GM19372 (cell line): ENCODE results near the gene FAM76B.
"Not testable (repeated sequence)": the region's sequence is repeated elsewhere in the genome, so short reads cannot be mapped to it uniquely, and the experiment has no call there.

Source experiments
- ATAC-seq: cut with Tn5 transposase; IDR thresholded peaks from one replicate; pipeline ENCODE4 v1.9.1; 2021; ENCODE audit warnings: mild to moderate bottlenecking, low read depth, moderate library complexity; ENCODE audit not compliant: unreplicated experiment

Gene FAM76B

DNA sequence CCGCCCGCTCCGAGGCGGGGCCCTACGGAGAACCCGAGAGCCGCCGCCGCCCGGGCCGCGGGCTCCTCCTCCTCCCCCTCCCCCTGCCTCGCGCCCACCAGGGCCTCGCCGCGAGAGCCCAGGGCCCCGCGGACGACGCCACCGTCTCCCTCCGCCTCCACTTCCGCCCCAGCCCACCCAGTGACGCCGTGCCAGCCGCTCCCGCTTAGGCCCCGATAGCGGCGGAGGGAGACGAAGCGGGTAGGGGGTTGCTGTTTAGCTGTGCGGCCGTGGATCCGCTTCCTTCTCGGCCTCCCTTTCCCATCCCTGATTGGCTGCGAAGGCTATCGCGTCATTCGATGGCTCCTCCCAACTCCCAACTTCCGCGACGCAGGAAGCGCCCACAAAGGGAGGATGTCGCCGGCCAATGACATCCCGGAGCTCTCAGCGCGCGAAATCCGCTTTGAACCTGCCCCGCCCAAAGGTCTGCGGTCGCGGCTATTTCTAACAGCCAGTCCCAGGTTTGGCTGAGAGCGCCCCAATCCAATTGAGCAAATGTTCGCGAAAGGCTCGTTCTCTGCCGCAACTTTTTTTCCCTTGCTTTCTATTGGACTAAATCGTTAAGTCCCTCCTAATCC is at the start of gene FAM76B:
Gene FAM76B, minus strand, starts transcription at position 277 of the 617 bp plus-strand sequence. CDS start 304 bp downstream, outside the sequence.
- ATAC-seq: peak; percentile 64

DNA sequence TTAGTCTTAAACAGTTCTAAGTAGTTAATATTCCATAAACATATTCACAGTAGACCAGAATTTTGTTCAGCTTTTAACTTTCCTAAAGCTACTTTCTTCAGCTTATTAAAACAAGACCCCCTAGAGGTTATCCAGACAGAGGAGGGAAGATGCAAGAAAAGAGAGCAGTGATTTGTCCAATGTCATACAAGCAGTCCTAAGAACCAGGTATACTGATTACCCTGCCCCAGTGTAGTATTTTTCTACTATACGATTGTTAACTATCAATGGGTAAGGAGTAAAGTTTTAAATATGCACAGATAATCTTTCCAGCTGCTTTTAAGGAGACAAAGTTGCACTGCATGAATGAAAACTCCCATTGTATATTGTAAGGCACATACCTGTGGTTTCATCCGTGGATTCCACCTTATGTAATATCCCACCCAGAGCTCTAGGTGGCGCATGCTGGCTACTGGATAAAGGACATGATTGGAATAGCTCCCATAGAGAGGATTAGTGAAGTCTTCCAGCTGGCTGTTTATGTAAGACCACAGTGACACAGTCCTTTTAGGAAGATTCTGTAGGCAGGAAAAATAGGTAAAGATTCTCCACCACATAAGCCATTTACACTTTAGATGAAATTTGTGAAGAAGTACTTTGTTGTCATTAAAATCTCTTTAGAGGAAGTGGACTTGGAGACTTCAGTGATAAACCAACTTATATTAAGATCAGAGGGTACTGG is 46.3 kb upstream of the FAM76B start:
- no peak for ATAC-seq

DNA sequence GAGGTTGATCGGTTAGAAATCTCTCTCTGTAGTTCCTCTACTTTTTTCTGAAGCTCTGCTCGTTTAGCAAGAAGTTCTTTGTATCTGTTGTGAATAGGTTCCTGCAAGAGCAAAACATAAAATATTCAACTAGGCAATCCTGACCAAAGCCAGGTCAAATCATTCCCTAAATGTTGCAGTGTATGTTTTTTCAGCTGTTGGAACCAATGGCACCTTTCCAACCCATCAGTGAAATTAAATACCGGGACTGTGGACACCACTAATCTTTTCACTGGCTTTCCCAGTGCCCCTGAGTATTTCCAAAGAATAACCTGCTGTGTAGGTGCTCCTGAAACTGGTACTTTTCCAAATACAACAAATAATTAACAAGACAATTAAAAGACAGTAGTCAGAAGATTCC is 45.8 kb upstream of the FAM76B start:
- ATAC-seq: no peak

DNA sequence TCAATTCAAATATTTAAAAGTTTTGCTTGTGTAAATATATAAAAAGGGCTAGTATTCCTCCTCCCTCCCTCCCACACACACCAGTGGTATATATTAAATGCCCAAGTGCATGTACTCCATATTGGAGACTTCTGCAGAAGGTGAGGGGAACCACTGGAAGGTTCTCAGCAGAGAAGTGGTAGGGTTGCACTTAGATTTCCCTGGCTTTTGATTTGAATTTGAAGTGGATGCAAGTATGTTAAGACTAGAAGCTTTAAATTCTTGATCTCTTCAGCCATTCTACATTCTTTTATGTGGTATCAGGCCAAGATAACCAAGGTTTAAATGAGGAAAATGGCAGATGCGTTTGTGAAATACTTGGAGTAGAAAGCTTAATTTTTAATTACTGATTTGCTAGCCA is 43.8 kb upstream of the FAM76B start:
- no peak for ATAC-seq

DNA sequence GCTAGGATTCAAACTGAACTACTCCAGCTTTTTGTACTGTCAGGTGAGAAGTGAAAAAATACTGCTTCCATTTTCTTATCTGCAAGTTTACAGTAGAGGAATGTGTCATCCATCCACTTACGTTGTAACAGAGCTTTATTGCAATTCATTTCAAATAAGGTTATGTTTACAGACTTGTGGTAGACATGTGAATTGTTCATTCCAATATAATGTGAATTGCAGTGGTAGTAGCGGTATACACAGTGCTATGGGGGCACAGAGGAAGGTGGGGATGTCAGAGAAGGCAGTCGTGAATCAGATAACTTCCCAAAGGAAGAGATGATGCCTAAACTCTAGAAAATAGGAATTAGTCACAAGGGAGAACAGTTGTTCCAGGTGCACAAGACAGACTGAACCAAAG is 43.2 kb upstream of the FAM76B start:
- no peak for ATAC-seq

DNA sequence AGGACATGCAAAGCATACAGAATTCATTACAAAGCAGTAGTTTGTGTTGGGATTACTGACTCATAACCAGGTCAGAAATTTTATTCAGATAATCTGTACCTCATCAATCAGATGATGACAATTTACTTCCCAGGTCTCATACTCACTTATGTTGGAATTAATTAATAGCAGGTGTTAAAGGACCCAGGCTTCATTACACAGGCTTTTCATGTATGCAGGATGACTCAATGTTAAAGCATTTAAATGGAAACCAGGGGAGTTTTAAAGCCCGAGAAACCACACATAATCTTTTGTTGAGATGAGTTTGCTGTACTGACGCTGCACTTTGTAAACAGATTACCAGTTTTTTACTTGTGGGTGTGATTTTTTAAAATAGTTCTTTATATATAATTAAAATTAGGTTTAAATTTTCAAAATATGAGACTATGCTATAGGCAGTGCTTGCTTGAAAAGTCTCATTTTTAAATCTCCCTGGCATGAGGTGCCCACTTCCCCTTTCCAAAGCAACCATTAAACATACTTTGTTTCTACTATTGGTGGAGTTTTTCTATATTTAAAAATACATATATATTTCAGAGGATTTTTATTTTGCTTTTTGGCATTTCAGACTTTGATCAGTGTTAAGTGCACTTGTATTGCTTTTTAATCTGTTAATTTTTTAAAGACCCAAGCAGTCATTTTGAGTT is 41.8 kb upstream of the FAM76B start:
- ATAC-seq: no peak

DNA sequence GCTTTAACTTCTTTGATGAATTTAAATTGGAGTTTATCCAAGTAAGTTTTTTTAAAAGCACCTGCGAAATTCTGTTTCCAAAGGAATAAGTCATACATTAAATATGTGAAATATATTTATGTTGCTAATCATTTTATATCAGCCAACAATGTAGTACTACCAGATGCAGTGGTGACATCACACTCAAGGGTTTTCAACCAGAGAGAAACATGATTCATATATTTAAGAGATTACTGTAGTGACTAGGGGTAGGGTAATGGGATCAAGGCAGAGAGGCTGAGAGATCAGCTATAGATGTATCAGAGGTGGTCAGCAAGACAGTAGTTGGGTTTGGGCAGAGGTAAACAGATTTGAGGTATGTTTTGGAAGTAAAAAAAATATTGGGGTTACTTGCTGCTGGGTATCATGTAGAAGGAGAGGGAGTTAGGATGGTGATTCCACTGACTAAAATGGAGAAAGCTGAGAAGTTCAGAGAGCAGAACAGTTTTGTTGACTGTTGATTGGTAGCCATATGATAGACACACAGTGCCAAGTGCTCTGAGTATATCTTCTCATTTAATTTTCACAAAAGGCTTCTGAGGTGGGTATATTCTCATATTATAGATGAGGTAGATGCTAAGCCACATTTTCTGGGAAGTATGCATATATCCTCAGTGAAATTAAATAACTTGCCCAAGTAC is 40.1 kb upstream of the FAM76B start:
- no peak for ATAC-seq

DNA sequence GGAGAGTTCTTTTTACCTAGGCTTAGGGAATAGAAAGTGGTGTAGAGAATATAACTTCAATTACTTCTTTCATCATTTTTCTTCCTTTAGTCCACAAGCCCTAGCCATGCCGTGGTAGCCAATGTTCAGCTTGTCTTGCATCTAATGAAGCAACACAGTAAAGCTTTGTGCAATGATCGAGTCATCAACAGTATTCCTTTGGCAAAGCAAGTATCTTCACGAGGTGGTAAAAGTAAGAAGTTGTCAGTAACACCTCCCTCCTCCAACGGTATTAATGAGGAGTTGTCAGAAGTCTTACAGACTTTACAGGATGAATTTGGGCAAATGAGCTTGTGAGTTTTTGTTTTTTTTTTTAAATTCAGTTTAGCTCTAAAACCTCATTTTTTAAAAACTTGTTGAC is 38.1 kb upstream of the FAM76B start:
- ATAC-seq: no peak

DNA sequence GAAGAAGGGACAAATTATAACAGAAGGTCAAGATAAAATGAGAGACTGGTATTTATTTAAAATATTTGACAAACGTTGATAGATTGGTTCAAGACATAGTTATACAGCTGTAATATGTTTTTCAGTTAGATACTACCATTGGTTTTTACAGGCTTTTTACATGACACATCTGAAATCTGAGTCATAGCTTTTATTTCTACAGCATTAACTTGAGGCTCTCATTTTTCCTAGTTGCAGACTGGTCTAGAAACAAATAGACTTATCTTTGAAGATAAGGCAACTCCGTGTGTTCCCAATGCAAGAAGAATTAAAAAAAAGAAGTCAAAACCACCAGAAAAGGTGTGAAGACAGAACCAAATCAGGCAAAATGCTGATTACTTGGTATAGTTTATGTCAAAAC is 32.1 kb upstream of the FAM76B start:
- ATAC-seq: no peak

DNA sequence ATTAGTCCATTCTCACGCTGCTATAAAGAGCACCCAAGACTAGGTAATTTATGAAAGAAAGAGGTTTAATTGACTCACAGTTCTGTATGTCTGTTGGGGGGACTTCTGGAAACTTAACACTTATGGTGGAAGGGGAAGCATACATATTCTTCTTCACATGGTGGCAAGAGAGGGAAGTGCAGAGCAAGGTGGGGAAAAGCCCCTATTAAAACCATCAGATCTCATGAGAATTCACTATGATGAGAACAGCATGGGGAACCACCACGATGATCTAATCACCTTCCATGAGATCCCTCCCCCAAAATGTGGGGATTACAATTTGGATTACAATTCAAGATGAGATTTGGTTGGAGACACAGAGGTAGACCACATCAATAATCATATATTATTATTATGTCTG is 26.5 kb upstream of the FAM76B start:
- no peak for ATAC-seq

DNA sequence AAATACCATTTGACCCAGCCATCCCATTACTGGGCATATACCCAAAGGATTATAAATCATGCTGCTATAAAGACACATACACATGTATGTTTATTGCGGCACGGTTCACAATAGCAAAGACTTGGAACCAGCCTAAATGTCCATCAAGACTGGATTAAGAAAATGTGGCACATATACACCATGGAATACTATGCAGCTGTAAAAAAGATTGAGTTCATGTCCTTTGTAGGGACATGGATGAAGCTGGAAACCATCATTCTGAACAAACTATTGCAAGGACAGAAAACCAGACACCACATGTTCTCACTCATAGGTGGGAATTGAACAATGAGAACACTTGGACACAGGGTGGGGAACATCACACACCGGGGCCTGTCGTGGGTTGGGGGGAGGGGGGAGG is 21.5 kb upstream of the FAM76B start:
- not testable (repeated sequence) for ATAC-seq

DNA sequence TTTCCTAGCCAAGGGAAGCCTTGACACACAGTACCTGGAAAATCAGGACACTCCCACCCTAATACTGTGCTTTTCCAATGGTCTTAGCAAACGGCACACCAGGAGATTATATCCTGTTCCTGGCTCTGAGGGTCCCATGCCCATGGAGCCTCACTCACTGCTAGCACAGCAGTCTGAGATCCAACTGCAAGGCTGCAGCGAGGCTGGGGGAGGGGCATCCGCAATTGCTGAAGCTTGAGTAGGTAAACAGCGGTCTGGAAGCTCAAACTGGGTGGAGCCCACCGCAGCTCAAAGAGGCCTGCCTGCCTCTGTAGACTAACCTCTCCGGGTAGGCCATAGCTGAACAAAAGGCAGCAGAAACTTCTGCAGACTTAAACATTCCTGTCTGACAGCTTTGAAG is 16.9 kb upstream of the FAM76B start:
- not testable (repeated sequence) for ATAC-seq

DNA sequence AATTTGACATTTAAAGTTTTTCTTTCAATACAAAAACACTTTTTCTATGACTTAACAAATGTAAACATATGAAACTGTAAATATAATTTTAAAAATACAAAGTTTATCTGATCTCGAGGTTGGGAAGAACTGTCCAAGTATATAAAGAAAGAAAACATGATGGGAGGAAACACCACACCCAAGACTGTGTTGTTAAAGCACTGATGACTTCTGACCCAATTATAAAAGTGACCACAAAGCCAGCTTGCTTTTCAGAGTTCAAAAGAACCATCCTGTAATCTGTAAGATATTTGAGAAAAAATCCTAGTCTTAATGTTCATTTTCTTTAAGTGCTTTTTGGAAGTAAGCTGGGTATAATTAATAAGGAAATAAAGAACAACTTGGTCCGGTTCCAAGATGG is 16.3 kb upstream of the FAM76B start:
- ATAC-seq: no peak

DNA sequence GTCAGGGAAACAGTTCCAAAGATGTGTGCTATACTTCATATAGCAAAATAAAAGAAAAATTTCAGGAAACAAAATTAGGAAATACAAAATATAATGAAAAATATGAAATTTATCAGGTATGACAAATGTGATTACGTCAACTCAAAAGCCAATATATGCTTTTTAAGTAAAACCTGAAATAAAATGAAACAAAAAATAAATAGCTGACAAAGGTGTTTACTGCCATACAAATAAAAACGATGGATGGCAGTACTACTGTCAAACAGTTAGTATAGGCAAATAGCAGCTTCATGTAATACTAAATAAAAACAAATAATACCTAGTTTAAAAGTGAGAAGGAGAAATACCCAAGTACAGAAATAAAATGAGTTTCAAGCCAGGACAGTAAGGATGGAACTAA is 14.4 kb upstream of the FAM76B start:
- no peak for ATAC-seq

DNA sequence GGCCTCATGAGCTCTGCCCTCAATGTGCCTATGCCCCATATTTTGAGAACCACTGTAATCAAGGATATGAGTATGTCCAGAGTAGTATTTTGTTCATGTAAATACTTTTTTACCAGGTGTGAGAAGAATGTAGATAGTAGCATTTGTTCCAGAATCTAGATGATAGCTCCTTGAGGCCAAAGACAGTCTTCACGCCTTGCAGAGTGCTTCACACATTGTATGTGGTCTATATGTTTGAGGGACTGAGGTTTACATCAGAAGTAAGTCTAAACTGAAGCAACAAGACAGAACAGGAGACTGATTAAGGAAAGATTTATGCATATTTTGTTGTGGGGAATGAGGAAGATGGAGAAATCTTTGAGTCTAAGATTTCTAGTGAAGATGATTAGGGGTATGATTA is 13.2 kb upstream of the FAM76B start:
- no peak for ATAC-seq

DNA sequence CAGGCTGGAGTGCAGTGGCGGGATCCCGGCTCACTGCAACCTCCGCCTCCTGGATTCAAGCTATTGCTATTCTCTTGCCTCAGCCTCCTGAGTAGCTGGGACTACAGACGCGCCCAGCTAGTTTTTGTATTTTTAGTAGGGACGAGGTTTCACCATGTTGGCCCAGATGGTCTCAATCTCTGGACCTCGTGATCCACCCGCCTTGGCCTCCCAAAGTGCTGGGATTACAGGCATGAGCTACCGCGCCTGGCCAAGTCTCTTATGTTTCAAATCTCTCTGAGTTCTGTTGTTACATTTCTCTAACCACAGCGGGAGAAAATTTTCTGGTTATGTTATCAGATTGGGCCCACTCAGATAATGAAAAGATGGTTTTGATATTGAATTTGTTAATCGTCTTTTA is 10.9 kb upstream of the FAM76B start:
- ATAC-seq: no peak

DNA sequence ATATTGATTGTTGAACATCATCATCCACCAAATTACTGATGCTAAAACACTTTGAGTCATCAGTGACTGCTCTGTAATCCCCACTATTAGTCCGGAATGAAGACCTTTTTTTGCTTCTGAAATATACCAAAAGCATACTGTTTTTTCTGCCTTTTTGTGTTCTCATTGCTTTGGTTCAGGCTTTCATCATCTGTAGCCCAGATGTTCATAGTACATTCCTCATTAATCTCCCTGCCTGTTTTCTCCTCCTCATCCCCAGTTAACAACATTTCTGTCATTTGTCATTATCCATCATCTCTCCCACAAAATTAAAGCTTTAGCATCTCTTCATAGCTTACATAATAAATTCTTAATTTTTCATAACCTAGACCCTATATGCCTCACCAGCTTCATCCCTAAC is 10.0 kb upstream of the FAM76B start:
- ATAC-seq: no peak

DNA sequence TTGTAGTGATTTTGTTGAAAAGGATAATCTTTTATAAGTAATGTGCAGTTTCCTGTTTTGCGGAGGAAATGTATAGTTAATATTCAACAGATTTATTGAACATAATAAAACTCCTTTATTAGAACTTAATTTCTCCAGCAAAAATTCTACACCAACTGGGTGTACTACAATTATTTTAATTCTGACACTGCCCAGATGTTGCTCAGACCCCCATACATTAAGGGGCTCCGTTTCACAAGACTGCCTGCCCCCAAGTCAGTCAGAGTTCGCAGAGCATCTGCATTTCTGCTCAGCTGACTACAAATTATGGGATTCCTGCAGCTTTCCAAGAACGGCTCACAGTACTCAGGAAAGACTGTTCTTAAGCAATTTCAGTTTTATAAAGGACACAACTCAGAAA is 6.9 kb upstream of the FAM76B start:
- ATAC-seq: no peak

DNA sequence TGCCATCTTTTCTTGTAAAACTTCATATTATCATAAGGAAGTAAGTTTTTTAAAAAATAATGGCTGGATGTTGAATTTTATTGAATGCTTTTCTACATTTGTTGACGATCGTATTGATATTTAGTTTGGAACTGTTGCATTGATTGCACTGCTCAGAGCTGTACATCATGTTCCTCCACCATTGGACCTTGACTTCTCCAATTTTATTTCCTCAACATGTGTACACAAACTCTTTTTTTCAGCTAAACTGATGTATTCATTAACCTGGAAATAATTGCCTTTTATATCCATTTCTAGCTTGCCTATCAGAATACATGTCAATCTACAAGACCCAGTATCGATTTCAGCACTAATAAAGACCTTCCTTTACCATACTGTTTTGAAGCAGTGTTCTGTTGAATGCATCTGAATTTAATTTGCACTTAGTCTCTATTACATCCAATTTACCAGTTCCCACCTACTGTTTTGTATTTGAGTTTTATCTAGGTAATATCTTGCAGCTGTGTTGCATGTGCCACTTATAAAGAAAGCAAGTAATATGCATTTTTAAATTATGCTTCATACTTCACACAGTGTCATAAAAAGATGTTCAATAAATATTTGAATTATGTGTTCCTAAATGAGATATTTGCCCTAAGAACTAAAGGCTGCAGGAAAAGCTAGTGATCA is 6.2 kb upstream of the FAM76B start:
- no peak for ATAC-seq

DNA sequence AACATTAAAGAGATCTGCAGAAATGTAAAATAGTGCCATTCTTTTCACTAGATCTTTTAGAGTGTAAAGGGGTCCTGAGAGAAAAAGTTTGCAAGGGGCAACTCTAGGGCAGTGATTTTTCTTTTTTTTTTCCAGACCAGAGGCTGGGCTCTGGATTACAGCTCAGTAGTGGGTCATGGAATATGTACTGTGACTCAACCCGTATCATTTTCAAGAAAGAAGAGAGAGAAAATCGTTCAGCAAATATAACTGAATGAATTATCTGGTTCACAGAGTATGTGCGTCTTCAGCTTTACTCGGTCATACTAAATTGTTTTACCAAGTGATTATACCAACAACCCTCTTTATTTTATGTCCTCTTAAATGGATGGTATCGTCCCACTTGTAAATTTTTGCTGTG is 4.5 kb upstream of the FAM76B start:
- ATAC-seq: no peak

DNA sequence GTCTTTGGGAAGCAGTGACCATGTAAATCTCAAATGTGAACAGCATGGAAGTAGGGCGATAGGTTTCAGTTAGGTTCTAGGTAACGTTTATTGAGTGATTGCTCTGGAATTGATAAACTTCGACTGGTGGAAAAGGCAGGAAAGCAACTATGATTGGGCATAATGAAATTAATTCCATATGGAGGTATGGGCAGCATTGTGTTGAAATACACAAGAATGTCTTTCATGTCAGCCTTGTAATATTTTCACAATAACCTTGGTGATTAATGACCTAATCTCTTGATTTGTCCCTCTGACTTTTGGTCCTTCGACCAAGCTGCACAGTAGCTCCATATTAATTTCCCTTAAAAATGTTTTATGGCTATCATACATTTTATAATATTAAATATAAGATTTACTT is 3.5 kb upstream of the FAM76B start:
- ATAC-seq: no peak
